ENCODE results near the gene UBAC1. TPM values are rescaled to one million over a fixed set of nuclear protein-coding genes. Genes with fewer than 3 reads are reported as not detected.

UBAC1 gene
- total and polyA plus RNA-seq, 9 of the 15 experiments (the other 6 are each of a cell fraction or from before 2014, with no cell fraction given) = 94.0 to 399 (median 228) TPM

DNA sequence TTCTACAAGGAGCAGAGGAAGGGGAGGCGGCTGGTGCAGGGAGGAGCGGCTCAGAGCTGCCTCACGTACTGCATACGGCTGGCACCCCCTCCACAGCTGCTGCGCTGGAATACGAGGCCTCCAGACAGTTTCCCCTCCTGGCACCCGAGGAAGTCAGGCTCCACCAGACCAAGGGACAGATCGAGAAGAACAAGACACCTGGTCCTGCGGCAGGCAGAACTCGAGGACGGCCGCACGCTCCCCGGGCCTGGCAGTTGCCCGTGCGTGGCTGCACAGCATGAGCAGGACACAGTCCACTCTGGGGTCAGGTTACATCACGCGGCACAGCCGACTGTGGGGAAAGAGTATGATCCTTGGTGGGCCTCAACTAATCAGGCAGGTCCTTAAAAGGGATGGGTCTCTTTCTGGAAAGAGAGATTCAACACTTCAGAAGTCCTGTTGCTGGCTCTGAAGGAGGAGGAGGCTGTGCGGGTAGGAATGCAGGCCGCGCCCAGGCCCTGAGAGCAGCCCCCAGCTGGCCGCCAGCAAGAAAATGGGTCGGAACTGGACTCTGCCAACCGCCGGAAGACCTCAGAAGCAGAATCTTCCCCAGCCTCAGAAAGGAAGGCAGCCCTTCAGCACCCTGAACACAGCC lies 11.6 kb downstream of the UBAC1 start (continued):
- TF ChIP-seq, protein P1, sequence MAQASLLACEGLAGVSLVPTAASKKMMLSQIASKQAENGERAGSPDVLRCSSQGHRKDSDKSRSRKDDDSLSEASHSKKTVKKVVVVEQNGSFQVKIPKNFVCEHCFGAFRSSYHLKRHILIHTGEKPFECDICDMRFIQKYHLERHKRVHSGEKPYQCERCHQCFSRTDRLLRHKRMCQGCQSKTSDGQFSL (CRISPR knock-in tag; IDR thresholded peaks at IDR 0.05) = no peak
- TF ChIP-seq, protein P1 (tag; IDR thresholded peaks at IDR 0.05) = 0 out of 4 replicates have a peak, but pooled peaks of 1 of the 2 experiments have one; percentile 17
- TF ChIP-seq ZNF764 (CRISPR knock-in tag; IDR thresholded peaks at IDR 0.05; ENCODE audit: low read depth) (no peak), SMARCB1 (IDR thresholded peaks at IDR 0.05; ENCODE audit: insufficient read length, low read depth) (no peak), ETV6 (IDR thresholded peaks at IDR 0.05; ENCODE audit: borderline replicate concordance in 1 of 2, low read depth in 2 of 2, low read length in 1 of 2) (no peak), ETV6 (CRISPR knock-in tag; IDR thresholded peaks at IDR 0.05; ENCODE audit: borderline replicate concordance) (no peak), CBX2 (IDR thresholded peaks at IDR 0.05; ENCODE audit: insufficient read depth, low read length, poor library complexity, severe bottlenecking) (no peak), HES1 (IDR thresholded peaks at IDR 0.05; ENCODE audit: low read depth) (no peak), ZNF165 (CRISPR knock-in tag; IDR thresholded peaks at IDR 0.05; ENCODE audit: borderline replicate concordance) (no peak), RBFOX2 (IDR thresholded peaks at IDR 0.05; ENCODE audit: low read depth, low read length) (peak; percentile 74), FUS (optimal IDR thresholded peaks at IDR 0.05; ENCODE audit: low read depth, low read length) (no peak), HDAC2 (IDR thresholded peaks at IDR 0.05) (no peak), TEAD4 (IDR thresholded peaks at IDR 0.05; ENCODE audit: low read length) (no peak), TEAD4 (CRISPR knock-in tag; IDR thresholded peaks at IDR 0.05; ENCODE audit: borderline replicate concordance) (no peak), ZNF707 (CRISPR knock-in tag; conservative IDR thresholded peaks at IDR 0.05) (0 out of 2 replicates have a peak, but pooled peaks have one; percentile 6), POLR2G (IDR thresholded peaks at IDR 0.05; ENCODE audit: low read depth, low read length) (peak; percentile 75), CBX3 (IDR thresholded peaks at IDR 0.05; ENCODE audit: borderline replicate concordance in 1 of 2, low read length in 2 of 2) (no peak), POLR2H (tag; IDR thresholded peaks at IDR 0.05; ENCODE audit: low read depth) (no peak), ZKSCAN8 (CRISPR knock-in tag; IDR thresholded peaks at IDR 0.05) (no peak; the same call in 1 of the 2 replicates), BCL6 (CRISPR knock-in tag; IDR thresholded peaks at IDR 0.05) (no peak), KDM5B (IDR thresholded peaks at IDR 0.05; ENCODE audit: insufficient replicate concordance, low read depth, low read length) (peak; percentile 57), MAFK (IDR thresholded peaks at IDR 0.05; ENCODE audit: low read length) (no peak)
- TF ChIP-seq, protein P2, sequence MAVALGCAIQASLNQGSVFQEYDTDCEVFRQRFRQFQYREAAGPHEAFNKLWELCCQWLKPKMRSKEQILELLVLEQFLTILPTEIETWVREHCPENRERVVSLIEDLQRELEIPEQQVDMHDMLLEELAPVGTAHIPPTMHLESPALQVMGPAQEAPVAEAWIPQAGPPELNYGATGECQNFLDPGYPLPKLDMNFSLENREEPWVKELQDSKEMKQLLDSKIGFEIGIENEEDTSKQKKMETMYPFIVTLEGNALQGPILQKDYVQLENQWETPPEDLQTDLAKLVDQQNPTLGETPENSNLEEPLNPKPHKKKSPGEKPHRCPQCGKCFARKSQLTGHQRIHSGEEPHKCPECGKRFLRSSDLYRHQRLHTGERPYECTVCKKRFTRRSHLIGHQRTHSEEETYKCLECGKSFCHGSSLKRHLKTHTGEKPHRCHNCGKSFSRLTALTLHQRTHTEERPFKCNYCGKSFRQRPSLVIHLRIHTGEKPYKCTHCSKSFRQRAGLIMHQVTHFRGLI (CRISPR knock-in tag; IDR thresholded peaks at IDR 0.05) = no peak
- TF ChIP-seq, protein P3, sequence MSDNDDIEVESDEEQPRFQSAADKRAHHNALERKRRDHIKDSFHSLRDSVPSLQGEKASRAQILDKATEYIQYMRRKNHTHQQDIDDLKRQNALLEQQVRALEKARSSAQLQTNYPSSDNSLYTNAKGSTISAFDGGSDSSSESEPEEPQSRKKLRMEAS (CRISPR knock-in tag; IDR thresholded peaks at IDR 0.05) = peak; percentile 40
- TF ChIP-seq, protein P4, sequence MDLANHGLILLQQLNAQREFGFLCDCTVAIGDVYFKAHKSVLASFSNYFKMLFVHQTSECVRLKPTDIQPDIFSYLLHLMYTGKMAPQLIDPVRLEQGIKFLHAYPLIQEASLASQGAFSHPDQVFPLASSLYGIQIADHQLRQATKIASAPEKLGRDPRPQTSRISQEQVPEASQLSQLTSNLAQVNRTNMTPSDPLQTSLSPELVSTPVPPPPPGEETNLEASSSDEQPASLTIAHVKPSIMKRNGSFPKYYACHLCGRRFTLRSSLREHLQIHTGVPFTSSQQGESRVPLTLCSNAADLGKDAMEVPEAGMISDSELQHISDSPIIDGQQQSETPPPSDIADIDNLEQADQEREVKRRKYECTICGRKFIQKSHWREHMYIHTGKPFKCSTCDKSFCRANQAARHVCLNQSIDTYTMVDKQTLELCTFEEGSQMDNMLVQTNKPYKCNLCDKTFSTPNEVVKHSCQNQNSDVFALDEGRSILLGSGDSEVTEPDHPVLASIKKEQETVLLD (IDR thresholded peaks at IDR 0.05) = no peak
